H1 (cell line): ENCODE results near the gene CUX1. TPM values are rescaled to one million over a fixed set of nuclear protein-coding genes. Genes with fewer than 3 reads are reported as not detected.

Source experiments
- CTCF ChIA-PET: fragments of 300-600 bp; sonication (Branson Sonifier 250); formaldehyde crosslinking; loops from one replicate; lab custom pipeline; 2021; ENCODE audit not compliant: partially characterized antibody; lab: Charles Lee
- POLR2A ChIA-PET: fragments of 300-600 bp; sonication (Branson Sonifier 250); formaldehyde crosslinking; loops from one replicate; lab custom pipeline; 2021; ENCODE audit warnings: inconsistent platforms; ENCODE audit not compliant: partially characterized antibody; lab: Charles Lee
- DNase-seq, 2 experiments: peaks; one replicate each; pipeline versions ENCODE4 v3.0.0 to v3.0.0-alpha.2; 2010 to 2022; ENCODE audit warnings: low spot score in 2 of 2, low read depth in 1 of 2, mixed read lengths in 1 of 2
- FAIRE-seq: peaks from 2 replicates; lab custom pipeline; 2011; peaks lifted over from hg19 to GRCh38; lab: Jason Lieb, UNC
- H2AFZ ChIP-seq: 2 replicates; pipeline ENCODE4 v1.8.1; 2012; ENCODE audit warnings: low read length, inconsistent platforms
- H2AK5ac ChIP-seq: 2 replicates; pipeline ENCODE4 v1.6.1; 2013; ENCODE audit warnings: low read depth, low read length
- H2BK120ac ChIP-seq: replicated peaks from 2 replicates; pipeline ENCODE3; 2013; ENCODE audit warnings: low read depth, low read length, inconsistent platforms
- H2BK12ac ChIP-seq: 2 replicates; pipeline ENCODE4 v1.6.1; 2013; ENCODE audit warnings: low read depth, low read length
- H2BK15ac ChIP-seq: 2 replicates; pipeline ENCODE4 v1.6.1; 2013; ENCODE audit warnings: low read length
- H2BK20ac ChIP-seq: 2 replicates; pipeline ENCODE4 v1.6.1; 2013; ENCODE audit warnings: low read length
- H2BK5ac ChIP-seq: 2 replicates; pipeline ENCODE4 v1.6.1; 2013; ENCODE audit warnings: low read depth, low read length
- H3K14ac ChIP-seq: 2 replicates; pipeline ENCODE4 v1.6.1; 2013; ENCODE audit warnings: inconsistent platforms; ENCODE audit not compliant: insufficient read length
- H3K18ac ChIP-seq: 2 replicates; pipeline ENCODE4 v1.6.1; 2013; ENCODE audit warnings: low read length; ENCODE audit errors: extremely low read depth
- H3K23ac ChIP-seq: 2 replicates; pipeline ENCODE4 v1.6.1; 2013; ENCODE audit warnings: inconsistent platforms; ENCODE audit not compliant: insufficient read length
- H3K23me2 ChIP-seq: 2 replicates; pipeline ENCODE4 v1.6.1; 2013; ENCODE audit warnings: low read depth, low read length
- H3K27ac ChIP-seq: 2 replicates; pipeline ENCODE4 v1.6.1; 2011; ENCODE audit warnings: low read depth, low read length, inconsistent platforms
- H3K27me3 ChIP-seq, 4 experiments: replicated peaks in 1 of 4; 1 replicate in 1 of 4; 2 replicates in 3 of 4; pipeline versions ENCODE4 v1.6.1 to v1.8.1; 2011 to 2013; ENCODE audit warnings: low read length in 3 of 4, mild to moderate bottlenecking in 3 of 4, inconsistent platforms in 2 of 4, mixed read lengths in 2 of 4, moderate library complexity in 1 of 4; ENCODE audit not compliant: control insufficient read depth in 3 of 4, insufficient read depth in 3 of 4; ENCODE audit errors: extremely low read depth in 1 of 4
- H3K36me3 ChIP-seq, 4 experiments: 2 replicates each; pipeline versions ENCODE4 v1.6.1 to v1.8.1; 2011 to 2013; ENCODE audit warnings: mild to moderate bottlenecking in 4 of 4, low read length in 3 of 4, moderate library complexity in 2 of 4, control low read depth in 1 of 4, inconsistent platforms in 1 of 4; ENCODE audit not compliant: insufficient read depth in 4 of 4, control insufficient read depth in 2 of 4
- H3K4ac ChIP-seq: replicated peaks from 2 replicates; pipeline ENCODE3; 2013; ENCODE audit warnings: low read length, low read depth, mixed read lengths, inconsistent platforms; ENCODE audit not compliant: insufficient read length
- H3K4me1 ChIP-seq, 4 experiments: replicated peaks in 1 of 4; 1 replicate in 1 of 4; 2 replicates in 3 of 4; pipeline versions ENCODE4 v1.6.1 to v1.8.1; 2011 to 2013; ENCODE audit warnings: low read length in 3 of 4, inconsistent platforms in 2 of 4, mixed read lengths in 1 of 4; ENCODE audit not compliant: insufficient read depth in 4 of 4, control insufficient read depth in 3 of 4
- H3K4me2 ChIP-seq, 2 experiments: 2 replicates each; pipeline versions ENCODE4 v1.6.1 to v1.8.1; 2011 to 2013; ENCODE audit warnings: low read depth in 2 of 2, low read length in 2 of 2, control low read depth in 1 of 2, inconsistent platforms in 1 of 2, mild to moderate bottlenecking in 1 of 2; ENCODE audit not compliant: insufficient read depth in 1 of 2
- H3K4me3 ChIP-seq, 4 experiments: fragments of 200-600, 300-600 bp in 1 of 4; sonication (generic), shearing (Covaris generic), sonication (Bioruptor Twin) in 1 of 4; 2 replicates each; pipeline versions ENCODE4 v1.5.1 to v1.8.1; 2011 to 2016; ENCODE audit warnings: low read length in 4 of 4, low read depth in 3 of 4, control low read depth in 2 of 4, inconsistent platforms in 2 of 4, mild to moderate bottlenecking in 2 of 4, mixed read lengths in 1 of 4, moderate library complexity in 1 of 4; ENCODE audit not compliant: insufficient read depth in 2 of 4; ENCODE audit errors: extremely low read depth in 1 of 4
- H3K56ac ChIP-seq: replicated peaks from 2 replicates; pipeline ENCODE3; 2013; ENCODE audit warnings: low read depth, mild to moderate bottlenecking, mixed read lengths, low read length, inconsistent platforms; ENCODE audit not compliant: insufficient read length
- H3K79me1 ChIP-seq: 2 replicates; pipeline ENCODE4 v1.6.1; 2013; ENCODE audit warnings: low read depth, low read length, control low read depth
- H3K79me2 ChIP-seq, 2 experiments: 2 replicates each; pipeline versions ENCODE4 v1.6.1 to v1.8.1; 2012 to 2013; ENCODE audit warnings: low read length in 2 of 2, mild to moderate bottlenecking in 2 of 2, inconsistent platforms in 1 of 2; ENCODE audit not compliant: insufficient read depth in 2 of 2, control insufficient read depth in 1 of 2
- H3K9ac ChIP-seq, 4 experiments: replicated peaks in 1 of 4; 1 replicate in 1 of 4; 2 replicates in 3 of 4; pipeline versions ENCODE4 v1.6.1 to v1.8.1; 2011 to 2013; ENCODE audit warnings: low read depth in 3 of 4, low read length in 3 of 4, control low read depth in 2 of 4, mild to moderate bottlenecking in 2 of 4, moderate library complexity in 2 of 4, inconsistent platforms in 1 of 4; ENCODE audit errors: extremely low read depth in 1 of 4
- H3K9me3 ChIP-seq, 2 experiments: 2 replicates each; pipeline versions ENCODE4 v1.6.1 to v1.8.1; 2012 to 2013; ENCODE audit warnings: mild to moderate bottlenecking in 2 of 2, moderate library complexity in 2 of 2, control low read depth in 1 of 2, inconsistent platforms in 1 of 2, low read depth in 1 of 2, low read length in 1 of 2, mixed read lengths in 1 of 2; ENCODE audit not compliant: insufficient read depth in 2 of 2
- H4K20me1 ChIP-seq, 2 experiments: replicated peaks in 1 of 2; 2 replicates each; pipeline versions ENCODE3 to v1.8.1; 2011 to 2013; ENCODE audit warnings: inconsistent platforms in 2 of 2, low read length in 2 of 2, mild to moderate bottlenecking in 1 of 2; ENCODE audit not compliant: insufficient read depth in 2 of 2, control insufficient read depth in 1 of 2
- H4K5ac ChIP-seq: 2 replicates; pipeline ENCODE4 v1.6.1; 2013; ENCODE audit warnings: low read length, low read depth, mixed read lengths, inconsistent platforms; ENCODE audit not compliant: insufficient read length
- H4K8ac ChIP-seq: 2 replicates; pipeline ENCODE4 v1.8.0; 2013; ENCODE audit warnings: mild to moderate bottlenecking, moderate library complexity, low read length, inconsistent platforms; ENCODE audit not compliant: insufficient read depth; ENCODE audit errors: extremely low read depth
- H4K91ac ChIP-seq: replicated peaks from 2 replicates; pipeline ENCODE3; 2013; ENCODE audit warnings: low read length, mixed read lengths, inconsistent platforms; ENCODE audit not compliant: insufficient read length
- BCL11A ChIP-seq, 2 experiments: IDR thresholded peaks; one replicate each; pipeline ENCODE4 v1.6.1; 2011; ENCODE audit warnings: low read depth in 2 of 2, low read length in 2 of 2, mild to moderate bottlenecking in 2 of 2
- CTCF ChIP-seq, 3 experiments: IDR thresholded peaks; 1 replicate in 2 of 3; 2 replicates in 1 of 3; pipeline versions ENCODE4 v1.5.1 to v1.6.1; 2011; ENCODE audit warnings: low read length in 3 of 3, mild to moderate bottlenecking in 3 of 3, inconsistent platforms in 2 of 3, low read depth in 1 of 3, moderate library complexity in 1 of 3; ENCODE audit not compliant: insufficient read depth in 1 of 3; ENCODE audit errors: control extremely low read depth in 1 of 3
- FOSL1 ChIP-seq: IDR thresholded peaks from 2 replicates; pipeline ENCODE4 v1.6.1; 2011; ENCODE audit warnings: mild to moderate bottlenecking, low read depth, low read length, moderate library complexity; ENCODE audit not compliant: insufficient read depth
- HDAC6 ChIP-seq: IDR thresholded peaks from one replicate; pipeline ENCODE4 v1.7.1; 2012; ENCODE audit warnings: low read depth, mild to moderate bottlenecking, inconsistent platforms, low read length, moderate library complexity
- RNF2 ChIP-seq: fragments of 200-900, 300-1000 bp; sonication (generic); IDR thresholded peaks from 2 replicates; pipeline ENCODE4 v1.7.1; 2016; ENCODE audit warnings: borderline replicate concordance, low read depth, mild to moderate bottlenecking, antibody characterized with exemption, low read length; ENCODE audit not compliant: poor library complexity, severe bottlenecking; ENCODE audit errors: missing control alignments
- SIX5 ChIP-seq: IDR thresholded peaks from 2 replicates; pipeline ENCODE4 v1.6.1; 2011; ENCODE audit warnings: mild to moderate bottlenecking, low read depth, low read length
- SP2 ChIP-seq: IDR thresholded peaks from 2 replicates; pipeline ENCODE4 v1.6.1; 2012; ENCODE audit warnings: mild to moderate bottlenecking, low read length, inconsistent platforms
- TAF1 ChIP-seq: IDR thresholded peaks from 2 replicates; pipeline ENCODE4 v1.6.1; 2011; ENCODE audit warnings: mild to moderate bottlenecking, low read depth, low read length
- TAF7 ChIP-seq: optimal IDR thresholded peaks from 2 replicates; pipeline ENCODE3; 2011; ENCODE audit warnings: low read depth, mild to moderate bottlenecking, inconsistent platforms, low read length, moderate library complexity, borderline replicate concordance
- WGBS, 2 experiments: shearing (Covaris generic) in 1 of 2; methylation state at CpG; one replicate each; pipeline versions ENCODE4 v1.1.6 to v1.1.7; 2013 to 2015; ENCODE audit warnings: low lambda C conversion rate in 2 of 2, mixed read lengths in 2 of 2, inconsistent platforms in 1 of 2, low coverage in 1 of 2, missing lambda C conversion rate in 1 of 2; ENCODE audit not compliant: insufficient replicate concordance in 2 of 2, insufficient coverage in 1 of 2, insufficient read length in 1 of 2; ENCODE audit errors: extremely low coverage in 1 of 2, missing lambda C conversion rate in 1 of 2; 5-methylcytosine and 5-hydroxymethylcytosine counted together
- polyA plus RNA-seq, 7 experiments: library from polyadenylated mRNA; depleted of rRNA in 3 of 7; stranded (reverse) in 5 of 7; unstranded in 2 of 7; fragments of >200 nt in 5 of 7; fragments of 200-250 nt in 2 of 7; gene quantifications; 1 replicate in 5 of 7; 2 replicates in 1 of 7; 4 replicates in 1 of 7; pipeline versions ENCODE4 v1.2.1 to v1.2.3, GENCODE V29; 2011 to 2013; ENCODE audit warnings: missing spikeins in 2 of 7, mixed read lengths in 2 of 7
- total RNA-seq: library from RNA; stranded (reverse); fragmentation: NEBNext Ultra II Directional; extraction: Animal tissue kit (Norgen Biotek cat#: 25700); gene quantifications from 2 replicates; pipeline ENCODE4 v1.2.1, GENCODE V29; 2021

CUX1 gene
- total and polyA plus RNA-seq, 2 of the 8 experiments (the other 6 are each of a cell fraction or from before 2014, with no cell fraction given), result 21.6 to 65.9 TPM

GRCh38 chr7:102021841-102022618, 204.6 kb downstream of the CUX1 start:
- FAIRE-seq, result no peak
- H3K14ac ChIP-seq, result no peak overlapping the region
- no peak overlapping the region for H3K27ac ChIP-seq
- H3K18ac ChIP-seq, result no peak overlapping the region
- no peak overlapping the region for H3K4ac ChIP-seq
- ChIA-PET CTCF (interaction anchor here (0.6 kb wide), 1 partner anchor 196 kb away, joined by 3 read pairs; no protein-coding TSS in a partner anchor), POLR2A (no interaction called here)
- H4K8ac ChIP-seq, result no peak overlapping the region; the same call in 1 of the 2 replicates
- H3K23ac ChIP-seq, result no peak overlapping the region
- no peak overlapping the region for H3K4me3 ChIP-seq
- H2BK120ac ChIP-seq, result no peak overlapping the region
- H2BK15ac ChIP-seq, result no peak overlapping the region
- H3K36me3 ChIP-seq, result no peaks in the 10 kb centered on the region
- H3K9me3 ChIP-seq, result no peaks in the 10 kb centered on the region
- H3K27me3 ChIP-seq, result no peaks in the 10 kb centered on the region
- H3K79me2 ChIP-seq, result peaks cover 0 to 16% of the 10 kb centered on the region in 2 experiments; a peak in 2 of 4 replicates
- H3K56ac ChIP-seq, result no peak overlapping the region
- H3K23me2 ChIP-seq, result no peaks in the 10 kb centered on the region
- H3K9ac ChIP-seq, result no peak overlapping the region
- H2BK5ac ChIP-seq, result no peak overlapping the region
- no peak overlapping the region for H3K4me2 ChIP-seq
- H2BK12ac ChIP-seq, result 0 out of 2 replicates have a peak overlapping the region, but pooled peaks have one; percentile 50
- WGBS, 2 experiments, result 90% methylated on average over 24 of the region's 24 CpGs; no CpG with 5 or more reads in 1 of the 2 experiments
- no peak overlapping the region for H2BK20ac ChIP-seq
- no peak overlapping the region for H2AK5ac ChIP-seq
- DNase-seq, result no peak
- H3K4me1 ChIP-seq, result peaks cover 0 to 4% (median 1%) of the 10 kb centered on the region in 4 experiments; a peak in 1 of 7 replicates
- H3K79me1 ChIP-seq, result no peaks in the 10 kb centered on the region; the same call in 1 of the 2 replicates
- H4K91ac ChIP-seq, result no peak overlapping the region
- H4K20me1 ChIP-seq, result peaks cover 0 to 2% of the 10 kb centered on the region in 2 experiments
- H4K5ac ChIP-seq, result no peak overlapping the region
- no peak overlapping the region for H2AFZ ChIP-seq
- no peak for TF ChIP-seq TAF1
- no peak for TF ChIP-seq HDAC6
- no peak for TF ChIP-seq BCL11A (IDR thresholded peaks at IDR 0.05; ENCODE audit: low read depth in 2 of 2, low read length in 2 of 2)
- TF ChIP-seq CTCF (IDR thresholded peaks at IDR 0.05; ENCODE audit: control extremely low read depth in 1 of 3, insufficient read depth in 1 of 3, low read depth in 1 of 3, low read length in 3 of 3), result no peak
- TF ChIP-seq SIX5, result no peak
- no peak for TF ChIP-seq RNF2
- TF ChIP-seq FOSL1, result no peak
- TF ChIP-seq SP2, result no peak
- no peak for TF ChIP-seq TAF7
